Ovary (tissue), 9 donors: Measurements from ENCODE around the gene KCNB1. TPM values are rescaled to one million over a fixed set of nuclear protein-coding genes. Genes with fewer than 3 reads are reported as not detected.

Experiments
- DNase-seq, 5 donors: peaks; one replicate each; pipeline ENCODE4 v3.0.0-alpha.2; 2019 to 2020
- H3K27ac ChIP-seq, 2 donors: fragments of 200-600 bp; one replicate each; pipeline versions ENCODE4 v1.5.1 to v1.8.0; 2019 to 2022
- H3K27me3 ChIP-seq: fragments of 200-600 bp; one replicate; pipeline ENCODE4 v1.8.0; 2022
- H3K36me3 ChIP-seq: fragments of 200-600 bp; sonication (generic); one replicate; pipeline ENCODE4 v1.5.1; 2019
- H3K4me1 ChIP-seq: one replicate; pipeline ENCODE4 v1.8.1; 2013; ENCODE audit warnings: mild to moderate bottlenecking, moderate library complexity; ENCODE audit not compliant: insufficient read depth
- H3K4me3 ChIP-seq: fragments of 200-600 bp; sonication (generic); one replicate; pipeline ENCODE4 v1.5.1; 2017
- H3K9me3 ChIP-seq, 2 donors: fragments of 200-600 bp in 1 of 2; sonication (generic) in 1 of 2; one replicate each; pipeline versions ENCODE4 v1.5.1 to v1.8.1; 2013 to 2019; ENCODE audit warnings: mild to moderate bottlenecking in 1 of 2, moderate library complexity in 1 of 2
- CTCF ChIP-seq, 3 donors: fragments of 450-650 bp in 2 of 3; fragments of 200-600 bp in 1 of 3; IDR thresholded peaks; one replicate each; pipeline versions ENCODE4 v1.5.1 to v1.8.0; 2016 to 2022; ENCODE audit warnings: antibody characterized with exemption in 3 of 3, mild to moderate bottlenecking in 1 of 3
- EP300 ChIP-seq: sonication (generic); formaldehyde crosslinking; IDR thresholded peaks from one replicate; pipeline ENCODE4 v1.6.1; 2017; ENCODE audit warnings: antibody characterized with exemption
- POLR2A ChIP-seq: fragments of 450-650 bp; IDR thresholded peaks from one replicate; pipeline ENCODE4 v1.6.1; 2017; ENCODE audit warnings: antibody characterized with exemption, mild to moderate bottlenecking, moderate library complexity
- WGBS, 3 donors: extraction: QIAGEN DNeasy Blood & Tissue Kit in 1 of 3; methylation state at CpG; one replicate each; pipeline versions ENCODE4 v1.1.5 to v1.1.7; 2013 to 2017; 5-methylcytosine and 5-hydroxymethylcytosine counted together
- intact Hi-C, 4 donors: fragments of 100-400 bp; cut with DNase I; formaldehyde crosslinking; loops; one replicate each; pipeline versions ENCODE4 v1.11.0 to v1.15.1; 2022 to 2023
- polyA plus RNA-seq, 2 donors: library from polyadenylated mRNA; stranded (reverse); fragments of 200-250 nt in 1 of 2; fragments of 350-450 nt in 1 of 2; fragmentation: Illumina TruSeq in 1 of 2; extraction: RNeasy Lipid Tissue Mini Kit (QIAGEN cat#74804) in 1 of 2; gene quantifications; one replicate each; pipeline ENCODE4 v1.2.3, GENCODE V29; 2013 to 2014
- total RNA-seq, 7 donors: library from RNA; depleted of rRNA in 2 of 7; stranded (reverse); fragments of >200 nt in 2 of 7; fragmentation: NEBNext Ultra II Directional in 3 of 7; extraction: Animal tissue kit (Norgen Biotek cat#: 25700) in 3 of 7; gene quantifications; one replicate each; pipeline versions ENCODE4 v1.1.0 to v1.2.4, GENCODE V29; 2016 to 2023
- donor health status: DM: no; HTN: no; CAD: no; lungs with moderate emphysema.
- donor health status: DM: no; HTN: no; CAD: no.
- donor health status: Bipolar disorder and iron deficiency.
- donor health status: DM: yes; HTN: yes; CAD: no.
- donor health status: DM: no; HTN: no; CAD: no.
- donor health status: DM: yes; HTN: yes; CAD: no.

The KCNB1 gene
- total and polyA plus RNA-seq, 9 donors = 0.12 to 5.4 (median 1.3) TPM

- Histone ChIP-seq H3K4me3 (no peak overlapping the region), H3K27me3 (no peaks in the 10 kb centered on the region), H3K9me3 (no peaks in the 10 kb centered on the region), H3K4me1 (peaks cover 6% of the 10 kb centered on the region), H3K27ac (no peak overlapping the region), H3K36me3 (no peaks in the 10 kb centered on the region)
- 1 to 7% (median 2%) methylated on average over 9 of the region's 9 CpGs for WGBS, 3 donors
- peak in 2 of 5 donors; percentile 37 to 61 for DNase-seq
- TF ChIP-seq EP300 (no peak), CTCF (IDR thresholded peaks at IDR 0.05) (no peak), POLR2A (no peak)
- intact Hi-C loops = no loop called here
Observed at GRCh38 chr20:49452011-49452482, 30.4 kb downstream of the KCNB1 start.

GRCh38 chr20:49450281-49450721 lies 32.2 kb downstream of the KCNB1 start:
- Histone ChIP-seq H3K4me1 (peaks cover 8% of the 10 kb centered on the region), H3K36me3 (no peaks in the 10 kb centered on the region), H3K27ac (no peak overlapping the region), H3K9me3 (no peaks in the 10 kb centered on the region), H3K4me3 (no peak overlapping the region), H3K27me3 (no peaks in the 10 kb centered on the region)
- intact Hi-C loops = no loop called here
- DNase-seq = no peak
- WGBS, 3 donors = 62 to 74% (median 67%) methylated on average over 14 of the region's 14 CpGs
- TF ChIP-seq EP300 = no peak
- no peak for TF ChIP-seq CTCF (IDR thresholded peaks at IDR 0.05)
- TF ChIP-seq POLR2A = no peak

DNA sequence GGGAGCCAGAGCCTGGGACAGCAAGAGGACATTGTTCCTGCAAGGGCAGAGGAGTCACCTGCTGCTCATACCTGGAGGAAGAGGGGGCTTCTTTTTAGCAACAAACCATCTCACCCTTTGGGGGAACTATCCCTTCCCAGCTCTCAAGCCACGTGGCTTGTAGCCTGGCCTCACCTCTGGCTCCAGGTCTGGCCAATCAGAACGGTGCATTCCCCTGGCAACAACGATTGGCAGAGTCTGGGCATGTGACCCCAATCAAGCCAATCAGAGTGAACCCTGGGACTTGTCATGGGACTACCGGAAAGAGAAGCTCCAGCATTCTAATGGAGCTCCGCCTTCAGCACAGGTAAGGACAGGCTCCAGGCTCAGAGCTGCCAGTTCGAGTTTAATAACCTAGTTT lies 33.6 kb downstream of the KCNB1 start:
- intact Hi-C loops = no loop called here
- WGBS, 3 donors = 67 to 73% (median 72%) methylated on average over 6 of the region's 6 CpGs

GRCh38 chr20:49447946-49448809 lies 34.3 kb downstream of the KCNB1 start:
- Histone ChIP-seq H3K4me3 (no peak overlapping the region), H3K27ac (no peak overlapping the region), H3K9me3 (no peaks in the 10 kb centered on the region), H3K4me1 (peaks cover 8% of the 10 kb centered on the region), H3K27me3 (no peaks in the 10 kb centered on the region), H3K36me3 (no peaks in the 10 kb centered on the region)
- intact Hi-C loops = no loop called here
- WGBS, 3 donors = 32 to 46% (median 44%) methylated on average over 5 of the region's 5 CpGs
- TF ChIP-seq EP300 (no peak), CTCF (IDR thresholded peaks at IDR 0.05) (no peak), POLR2A (no peak)
- DNase-seq = peak in 2 of 5 donors; percentile 26 to 55

More for the DNA sequence above, 33.6 kb downstream of the KCNB1 start:
- TF ChIP-seq CTCF (IDR thresholded peaks at IDR 0.05) (no peak), EP300 (no peak), POLR2A (no peak)
- Histone ChIP-seq H3K4me3 (no peak overlapping the region), H3K4me1 (peaks cover 8% of the 10 kb centered on the region), H3K27me3 (no peaks in the 10 kb centered on the region), H3K36me3 (no peaks in the 10 kb centered on the region), H3K9me3 (no peaks in the 10 kb centered on the region), H3K27ac (no peak overlapping the region)
- no peak for DNase-seq
